HepG2 (cell line): ENCODE data around the gene INO80C. TPM values are rescaled to one million over a fixed set of nuclear protein-coding genes. Genes with fewer than 3 reads are reported as not detected.

Source experiments
- ATAC-seq: fragments of 200-7000 bp; cut with Tn5 transposase; 3 replicates; pipeline ENCODE4 v1.9.1; 2020; ENCODE audit warnings: mild to moderate bottlenecking, moderate library complexity
- BruUV-seq: library from RNA; stranded (reverse); fragments of 400-500 nt; replicated peaks from 2 replicates; lab custom pipeline; 2021; lab: Mats Ljungman, UMichigan
- CTCF ChIA-PET: fragments of 300-600 bp; formaldehyde crosslinking; extraction: SDS; loops from one replicate; lab custom pipeline; 2021; ENCODE audit warnings: low total read pairs, inconsistent platforms, low intra/inter-chr PET ratio; lab: Yijun Ruan, JAX
- POLR2A ChIA-PET: fragments of 350-600 bp; sonication (Branson Sonifier 250); formaldehyde crosslinking; loops from one replicate; lab custom pipeline; 2020; ENCODE audit warnings: antibody characterized with exemption, inconsistent platforms; lab: Yijun Ruan, JAX
- DNase-seq: peaks from one replicate; pipeline ENCODE4 v3.0.0-alpha.2; 2015; ENCODE audit warnings: low spot score
- FAIRE-seq: peaks from 3 replicates; lab custom pipeline; 2011; peaks lifted over from hg19 to GRCh38; lab: Jason Lieb, UNC
- H2AFZ ChIP-seq: one replicate; pipeline ENCODE4 v1.6.1; 2011; ENCODE audit warnings: low read length, inconsistent platforms
- H3K27ac ChIP-seq: fragments of 300-600 bp; 3 replicates; pipeline ENCODE4 v1.8.0; 2011; ENCODE audit warnings: mixed run types, mild to moderate bottlenecking, mixed read lengths, low read length, inconsistent platforms; ENCODE audit not compliant: insufficient read depth; ENCODE audit errors: extremely low read length
- H3K27me3 ChIP-seq, 2 experiments: fragments of 200-600 bp in 1 of 2; 2 replicates in 1 of 2; 3 replicates in 1 of 2; pipeline versions ENCODE4 v1.6.0 to v1.8.0; 2011; ENCODE audit warnings: low read length in 2 of 2, mild to moderate bottlenecking in 2 of 2, moderate library complexity in 2 of 2, inconsistent platforms in 1 of 2; ENCODE audit not compliant: insufficient read depth in 2 of 2, control insufficient read depth in 1 of 2
- H3K36me3 ChIP-seq, 2 experiments: fragments of 200-600 bp in 1 of 2; replicated peaks in 1 of 2; 2 replicates in 1 of 2; 3 replicates in 1 of 2; pipeline versions ENCODE4 v1.5.1 to v1.8.0; 2011; ENCODE audit warnings: low read length in 2 of 2, inconsistent platforms in 1 of 2; ENCODE audit not compliant: insufficient read depth in 2 of 2, control insufficient read depth in 1 of 2
- H3K4me1 ChIP-seq: 2 replicates; pipeline ENCODE4 v1.5.1; 2012; ENCODE audit warnings: low read length, inconsistent platforms; ENCODE audit not compliant: insufficient read depth
- H3K4me2 ChIP-seq: 2 replicates; pipeline ENCODE4 v1.6.0; 2011; ENCODE audit warnings: low read depth, low read length, inconsistent platforms
- H3K4me3 ChIP-seq, 3 experiments: fragments of 200-600 bp in 1 of 3; sonication (generic), shearing (Covaris generic) in 1 of 3; replicated peaks in 1 of 3; 2 replicates each; pipeline ENCODE4 v1.5.1; 2011 to 2016; ENCODE audit warnings: low read length in 3 of 3, inconsistent platforms in 2 of 3, low read depth in 2 of 3, mild to moderate bottlenecking in 2 of 3, control low read depth in 1 of 3, mixed read lengths in 1 of 3; ENCODE audit not compliant: insufficient read depth in 1 of 3
- H3K79me2 ChIP-seq: one replicate; pipeline ENCODE4 v1.6.1; 2011; ENCODE audit warnings: low read length, inconsistent platforms; ENCODE audit not compliant: insufficient read depth
- H3K9ac ChIP-seq: 2 replicates; pipeline ENCODE4 v1.6.0; 2011; ENCODE audit warnings: mild to moderate bottlenecking, low read depth, low read length, inconsistent platforms; ENCODE audit not compliant: insufficient read depth
- H3K9me3 ChIP-seq: 2 replicates; pipeline ENCODE4 v1.5.1; 2012; ENCODE audit warnings: mild to moderate bottlenecking, low read length
- H4K20me1 ChIP-seq: 2 replicates; pipeline ENCODE4 v1.6.0; 2011; ENCODE audit warnings: inconsistent platforms, mild to moderate bottlenecking, low read length, moderate library complexity; ENCODE audit not compliant: insufficient read depth
- BORCS8-MEF2B ChIP-seq: sonication (generic); formaldehyde crosslinking; IDR thresholded peaks from 2 replicates; pipeline ENCODE4 v1.8.0; 2022; ENCODE audit warnings: mild to moderate bottlenecking, missing genetic modification reagents
- KDM4B ChIP-seq: sonication (generic); formaldehyde crosslinking; IDR thresholded peaks from 2 replicates; pipeline ENCODE4 v1.4.0; 2020; ENCODE audit warnings: missing genetic modification reagents
- MXI1 ChIP-seq: IDR thresholded peaks from 3 replicates; pipeline ENCODE4 v1.6.1; 2012; ENCODE audit warnings: low read depth, low read length, inconsistent platforms, borderline replicate concordance
- RORA ChIP-seq: sonication (generic); formaldehyde crosslinking; IDR thresholded peaks from 2 replicates; pipeline ENCODE4 v1.5.0; 2020; ENCODE audit warnings: mild to moderate bottlenecking, missing genetic modification reagents, moderate library complexity
- SKI ChIP-seq: fragments of 450-650 bp; IDR thresholded peaks from one replicate; pipeline ENCODE4 v1.6.1; 2018; ENCODE audit warnings: mild to moderate bottlenecking; ENCODE audit not compliant: partially characterized antibody
- SMYD3 ChIP-seq: sonication (generic); formaldehyde crosslinking; IDR thresholded peaks from 2 replicates; pipeline ENCODE4 v1.8.1; 2023; ENCODE audit warnings: mild to moderate bottlenecking, missing genetic modification reagents
- TAF1 ChIP-seq: sonication (generic); formaldehyde crosslinking; IDR thresholded peaks from 2 replicates; pipeline ENCODE4 v1.4.0; 2020; ENCODE audit warnings: missing genetic modification reagents
- TAF15 ChIP-seq: fragments of 200-400 bp; formaldehyde crosslinking; IDR thresholded peaks from one replicate; pipeline ENCODE4 v1.6.1; 2018; ENCODE audit warnings: mild to moderate bottlenecking, low read depth, low read length; ENCODE audit not compliant: poor library complexity, severe bottlenecking
- ZFP62 ChIP-seq: sonication (generic); formaldehyde crosslinking; IDR thresholded peaks from 2 replicates; pipeline ENCODE4 v1.4.0; 2020; ENCODE audit warnings: missing genetic modification reagents
- ZNF225 ChIP-seq: sonication (generic); formaldehyde crosslinking; IDR thresholded peaks from 2 replicates; pipeline ENCODE4 v1.4.0; 2020; ENCODE audit warnings: mild to moderate bottlenecking, missing genetic modification reagents
- ZNF276 ChIP-seq: sonication (generic); formaldehyde crosslinking; IDR thresholded peaks from 2 replicates; pipeline ENCODE4 v1.4.0; 2020; ENCODE audit warnings: mild to moderate bottlenecking, low read depth, missing genetic modification reagents
- WGBS: methylation state at CpG from one replicate; pipeline ENCODE4 v1.1.6; 2017; ENCODE audit warnings: low lambda C conversion rate; 5-methylcytosine and 5-hydroxymethylcytosine counted together
- in situ Hi-C: cut with HindIII; loops from 2 replicates; pipeline ENCODE4 v1.10.0; 2017; ENCODE audit warnings: low pct_unique_long_range_greater_than_20kb; ENCODE audit not compliant: extremely low pct_ligation_motif_present
- intact Hi-C: fragments of 100-400 bp; cut with micrococcal nuclease; formaldehyde crosslinking; loops from one replicate; pipeline ENCODE4 v1.10.0; 2022; ENCODE audit not compliant: unreplicated experiment
- polyA plus RNA-seq, 8 experiments: library from polyadenylated mRNA; depleted of rRNA in 3 of 8; stranded (reverse) in 7 of 8; unstranded in 1 of 8; fragments of >200 nt; fragmentation: Illumina TruSeq in 4 of 8; extraction: Trizol in 4 of 8; gene quantifications; 2 replicates each; pipeline versions ENCODE4 v1.2.1 to v1.2.3, GENCODE V29; 2011 to 2016; ENCODE audit warnings: low read depth in 4 of 8, missing spikeins in 1 of 8, mixed read lengths in 1 of 8; ENCODE audit not compliant: insufficient read depth in 1 of 8
- total RNA-seq, 5 experiments: library from RNA; depleted of rRNA; stranded (reverse); fragments of >200 nt; fragmentation: Illumina TruSeq; extraction: Trizol; gene quantifications; 2 replicates each; pipeline ENCODE4 v1.2.3, GENCODE V29; 2016; ENCODE audit warnings: low read depth in 1 of 5
- TF ChIP-seq, protein P1 (sequence below): sonication (generic); formaldehyde crosslinking; IDR thresholded peaks from 2 replicates; pipeline ENCODE4 v1.4.0; 2020; ENCODE audit warnings: missing genetic modification reagents, borderline replicate concordance

The INO80C gene
- total and polyA plus RNA-seq, 2 of the 13 experiments (the other 11 are each of a cell fraction or from before 2014, with no cell fraction given) = 8.2 to 15.4 TPM

DNA sequence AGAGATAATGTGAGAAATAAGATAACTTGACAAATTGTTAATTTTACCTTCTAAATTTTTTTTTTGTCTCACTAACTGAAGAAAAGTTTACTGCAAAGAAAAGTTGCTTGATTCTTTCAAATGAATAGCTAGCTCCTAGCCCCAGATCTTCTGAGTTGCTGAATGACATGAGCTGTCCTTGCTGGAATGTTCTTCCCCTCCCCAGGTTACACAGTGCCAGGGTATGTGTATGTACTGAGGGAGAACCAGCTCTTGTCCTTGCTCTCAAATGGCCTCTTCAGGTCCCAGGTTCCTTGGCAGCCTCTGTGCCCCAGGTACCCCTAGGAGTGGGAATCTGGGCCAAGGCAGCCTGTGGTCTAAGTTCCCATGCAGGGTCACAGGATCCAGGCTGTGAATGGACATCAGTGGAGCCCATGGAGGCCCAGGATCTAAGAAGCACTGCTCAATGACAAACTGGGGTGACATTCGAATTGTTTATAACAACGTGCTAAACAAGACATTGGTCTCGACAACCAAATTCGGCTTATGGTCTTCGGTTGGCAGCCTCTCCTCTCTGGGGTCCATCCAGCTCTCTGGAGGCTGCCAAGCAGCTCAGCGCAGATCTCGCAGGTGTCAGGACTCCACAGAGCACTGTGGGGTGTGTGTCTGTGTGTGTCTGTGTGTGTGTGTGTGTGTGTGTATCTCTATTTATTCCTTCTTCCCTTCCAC is 17.1 kb upstream of the INO80C start:
- Histone ChIP-seq H3K36me3 (no peaks in the 10 kb centered on the region), H3K4me1 (peaks cover 23% of the 10 kb centered on the region), H3K27me3 (no peaks in the 10 kb centered on the region; a peak in 1 of 5 replicates), H2AFZ (no peak overlapping the region), H3K27ac (no peak overlapping the region), H3K4me2 (no peak overlapping the region), H3K9me3 (no peaks in the 10 kb centered on the region), H3K79me2 (no peaks in the 10 kb centered on the region), H3K9ac (no peak overlapping the region), H4K20me1 (no peaks in the 10 kb centered on the region), H3K4me3 (no peak overlapping the region)
- intact Hi-C loops = no loop called here
- WGBS = 73% methylated on average over 2 of the region's 7 CpGs
- ChIA-PET CTCF (no interaction called here), POLR2A (no interaction called here)
- ATAC-seq (no peak), DNase-seq (no peak), FAIRE-seq (no peak)
- BruUV-seq = no TSS peak
- TF ChIP-seq ZFP62 = no peak
- TF ChIP-seq, protein P1, sequence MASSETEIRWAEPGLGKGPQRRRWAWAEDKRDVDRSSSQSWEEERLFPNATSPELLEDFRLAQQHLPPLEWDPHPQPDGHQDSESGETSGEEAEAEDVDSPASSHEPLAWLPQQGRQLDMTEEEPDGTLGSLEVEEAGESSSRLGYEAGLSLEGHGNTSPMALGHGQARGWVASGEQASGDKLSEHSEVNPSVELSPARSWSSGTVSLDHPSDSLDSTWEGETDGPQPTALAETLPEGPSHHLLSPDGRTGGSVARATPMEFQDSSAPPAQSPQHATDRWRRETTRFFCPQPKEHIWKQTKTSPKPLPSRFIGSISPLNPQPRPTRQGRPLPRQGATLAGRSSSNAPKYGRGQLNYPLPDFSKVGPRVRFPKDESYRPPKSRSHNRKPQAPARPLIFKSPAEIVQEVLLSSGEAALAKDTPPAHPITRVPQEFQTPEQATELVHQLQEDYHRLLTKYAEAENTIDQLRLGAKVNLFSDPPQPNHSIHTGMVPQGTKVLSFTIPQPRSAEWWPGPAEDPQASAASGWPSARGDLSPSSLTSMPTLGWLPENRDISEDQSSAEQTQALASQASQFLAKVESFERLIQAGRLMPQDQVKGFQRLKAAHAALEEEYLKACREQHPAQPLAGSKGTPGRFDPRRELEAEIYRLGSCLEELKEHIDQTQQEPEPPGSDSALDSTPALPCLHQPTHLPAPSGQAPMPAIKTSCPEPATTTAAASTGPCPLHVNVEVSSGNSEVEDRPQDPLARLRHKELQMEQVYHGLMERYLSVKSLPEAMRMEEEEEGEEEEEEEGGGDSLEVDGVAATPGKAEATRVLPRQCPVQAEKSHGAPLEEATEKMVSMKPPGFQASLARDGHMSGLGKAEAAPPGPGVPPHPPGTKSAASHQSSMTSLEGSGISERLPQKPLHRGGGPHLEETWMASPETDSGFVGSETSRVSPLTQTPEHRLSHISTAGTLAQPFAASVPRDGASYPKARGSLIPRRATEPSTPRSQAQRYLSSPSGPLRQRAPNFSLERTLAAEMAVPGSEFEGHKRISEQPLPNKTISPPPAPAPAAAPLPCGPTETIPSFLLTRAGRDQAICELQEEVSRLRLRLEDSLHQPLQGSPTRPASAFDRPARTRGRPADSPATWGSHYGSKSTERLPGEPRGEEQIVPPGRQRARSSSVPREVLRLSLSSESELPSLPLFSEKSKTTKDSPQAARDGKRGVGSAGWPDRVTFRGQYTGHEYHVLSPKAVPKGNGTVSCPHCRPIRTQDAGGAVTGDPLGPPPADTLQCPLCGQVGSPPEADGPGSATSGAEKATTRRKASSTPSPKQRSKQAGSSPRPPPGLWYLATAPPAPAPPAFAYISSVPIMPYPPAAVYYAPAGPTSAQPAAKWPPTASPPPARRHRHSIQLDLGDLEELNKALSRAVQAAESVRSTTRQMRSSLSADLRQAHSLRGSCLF = no peak
- no peak for TF ChIP-seq SMYD3 (CRISPR knock-in tag)
- no peak for TF ChIP-seq TAF1
- no peak for TF ChIP-seq TAF15
- TF ChIP-seq BORCS8-MEF2B (CRISPR knock-in tag) = no peak
- no peak for TF ChIP-seq SKI
- no peak for TF ChIP-seq ZNF276 (CRISPR knock-in tag)
- TF ChIP-seq RORA (CRISPR knock-in tag) = no peak
- no peak for TF ChIP-seq KDM4B (CRISPR knock-in tag)
- TF ChIP-seq MXI1 = no peak
- TF ChIP-seq ZNF225 (CRISPR knock-in tag) = no peak
- in situ Hi-C loops = no loop called here
